HuH-7 (cell line): ENCODE data around the gene SP140L.
"Not testable (repeated sequence)": the region's sequence is repeated elsewhere in the genome, so short reads cannot be mapped to it uniquely, and the experiment has no call there.

Source experiments
- DNase-seq: peaks from one replicate; pipeline ENCODE4 v3.0.0; 2011; ENCODE audit warnings: low spot score

SP140L gene

GRCh38 chr2:230362030-230362691 lies 35.2 kb downstream of the SP140L start:
- no peak for DNase-seq

- no peak for DNase-seq
These were observed 55.1 kb downstream of the SP140L start for GRCh38 chr2:230382108-230382507.

DNA sequence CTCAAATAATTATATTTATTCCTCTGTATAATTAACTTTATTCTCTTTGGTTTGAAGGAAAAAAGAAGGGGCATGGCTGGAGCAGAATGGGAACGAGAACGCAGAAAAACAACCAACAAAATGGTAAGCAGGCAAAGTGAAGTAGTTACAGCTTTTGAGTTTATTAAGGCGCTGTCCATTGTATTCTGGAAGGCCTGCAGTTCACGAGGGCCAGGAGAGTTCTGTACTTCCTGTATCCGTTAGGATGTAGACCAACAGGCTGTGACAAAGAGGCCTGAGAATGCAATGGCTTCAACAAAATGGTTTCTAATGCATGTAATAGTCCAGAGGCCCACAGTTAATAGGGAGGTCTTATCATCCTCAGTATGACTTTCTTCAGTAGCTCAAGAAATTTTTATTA lies 56.5 kb downstream of the SP140L start:
- DNase-seq, result no peak

DNA sequence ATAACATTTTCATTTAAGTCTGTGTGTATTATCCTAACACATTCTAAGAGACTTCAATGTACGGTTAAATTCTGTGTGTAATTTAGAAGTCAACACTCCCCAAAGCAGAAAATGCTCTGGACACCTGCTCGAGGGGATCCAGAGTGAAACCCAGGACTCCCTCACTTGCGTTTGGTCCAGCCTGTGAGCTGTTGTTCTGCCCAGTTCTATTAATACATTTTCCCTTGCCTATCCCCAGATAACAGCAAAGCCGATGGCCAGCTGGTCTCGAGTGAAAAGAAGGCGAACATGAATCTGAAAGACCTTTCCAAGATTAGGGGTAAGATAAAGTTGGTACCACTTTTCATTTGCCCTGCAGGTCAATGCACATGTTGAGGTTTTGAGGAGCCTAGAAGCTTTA lies 58.0 kb downstream of the SP140L start:
- no peak for DNase-seq

DNA sequence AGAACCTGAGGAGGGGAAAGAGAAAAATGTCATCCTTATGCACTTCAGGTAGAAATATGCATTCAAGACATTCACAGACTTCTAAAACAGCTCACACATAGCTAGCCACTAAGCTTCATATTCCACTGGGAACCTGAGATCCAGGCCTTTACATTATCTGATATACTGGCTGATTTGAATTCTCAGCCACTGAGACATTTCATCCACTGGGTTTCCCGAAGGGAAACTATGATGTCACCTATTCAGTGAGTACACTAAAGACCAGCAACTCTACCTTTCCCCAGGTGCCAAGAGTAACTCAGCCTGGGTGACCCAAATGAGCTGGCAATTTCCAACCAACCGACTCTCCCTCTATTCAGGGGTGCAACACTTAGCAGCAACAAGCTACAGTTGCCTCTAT lies 67.3 kb downstream of the SP140L start:
- no peak for DNase-seq

GRCh38 chr2:230398698-230399097 lies 71.7 kb downstream of the SP140L start:
- not testable (repeated sequence) for DNase-seq

- DNase-seq, result no peak
These were observed 73.0 kb downstream of the SP140L start for GRCh38 chr2:230400041-230400440.

GRCh38 chr2:230400454-230400853 lies 73.5 kb downstream of the SP140L start:
- no peak for DNase-seq

DNA sequence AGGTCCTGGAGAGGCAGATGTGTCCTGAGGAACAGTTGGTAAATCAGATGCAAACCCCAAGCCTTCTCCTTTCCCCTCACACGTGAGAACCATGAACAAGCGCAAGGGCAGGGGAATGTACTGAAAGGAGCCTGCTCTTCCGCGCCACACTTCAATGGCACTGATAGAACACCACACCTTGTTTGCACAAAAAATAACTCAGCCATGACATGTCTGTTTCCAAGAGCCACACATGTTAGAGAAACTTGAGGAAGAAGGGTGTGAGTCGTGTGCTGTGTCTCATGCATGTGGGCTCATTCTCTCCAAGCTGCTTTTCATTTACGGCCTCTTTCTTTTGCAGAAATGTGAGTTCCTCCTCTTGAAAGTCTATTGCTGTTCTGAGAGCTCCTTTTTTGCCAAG lies 74.0 kb downstream of the SP140L start:
- DNase-seq, result not testable (repeated sequence)

DNA sequence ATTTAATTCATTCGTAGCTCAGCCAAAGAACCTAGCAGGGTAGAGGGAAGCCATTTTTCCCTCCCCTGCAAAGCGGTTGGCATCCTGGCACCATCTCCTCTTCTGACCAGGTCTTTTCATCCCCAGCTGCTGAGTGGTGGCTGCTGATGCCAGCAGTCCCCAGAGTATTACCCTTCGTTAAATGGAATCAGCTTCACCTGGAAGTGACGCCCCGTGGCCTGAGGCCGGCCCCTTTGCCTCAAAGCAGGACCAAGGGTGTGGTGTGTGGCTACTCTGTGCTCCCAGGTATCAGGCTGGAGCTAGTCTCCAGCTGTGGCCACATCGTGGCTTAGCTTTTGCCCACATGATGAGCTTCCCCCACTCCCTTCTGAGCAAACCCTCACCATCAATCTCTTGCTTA lies 76.8 kb downstream of the SP140L start:
- no peak for DNase-seq

DNA sequence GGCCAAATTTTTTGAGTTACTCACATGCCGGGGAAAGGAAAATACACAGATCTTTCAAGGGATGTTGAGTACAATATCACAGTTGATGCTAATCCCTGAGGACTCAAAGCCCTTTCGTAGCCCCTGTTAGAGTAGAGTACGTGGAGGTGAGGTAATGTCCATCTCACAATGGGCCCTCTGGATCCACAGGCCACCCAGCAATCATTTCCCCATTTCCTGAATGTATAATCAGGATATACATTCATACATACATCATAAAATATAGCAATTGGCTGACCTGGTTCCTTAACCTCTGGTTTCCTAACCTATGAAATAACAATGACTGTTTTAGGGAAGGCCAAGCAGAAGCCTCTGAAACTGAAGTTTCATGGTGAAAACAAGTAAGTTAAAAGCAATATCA lies 78.8 kb downstream of the SP140L start:
- DNase-seq, result no peak

GRCh38 chr2:230408244-230408842 lies 81.3 kb downstream of the SP140L start:
- no peak for DNase-seq

DNA sequence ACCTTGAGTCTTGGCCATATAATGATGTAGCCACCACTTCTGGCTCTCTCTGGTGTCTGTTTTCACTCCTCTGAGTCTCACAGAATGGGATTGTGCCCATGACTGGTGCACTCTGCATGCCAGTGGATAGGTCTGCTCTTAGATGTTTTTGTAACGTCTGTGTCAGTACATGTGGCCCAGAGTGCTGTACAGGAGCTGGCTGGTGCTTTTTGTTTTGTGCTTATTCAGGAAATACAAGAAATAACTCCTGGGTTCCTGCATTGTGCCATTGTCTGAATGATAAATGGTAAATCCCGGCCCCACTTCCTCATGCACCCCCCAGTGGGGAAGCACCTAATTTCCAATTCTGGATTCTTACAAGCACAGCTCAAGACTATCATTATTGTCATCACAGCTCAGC lies 82.3 kb downstream of the SP140L start:
- not testable (repeated sequence) for DNase-seq

GRCh38 chr2:230410263-230410662 lies 83.3 kb downstream of the SP140L start:
- no peak for DNase-seq

DNA sequence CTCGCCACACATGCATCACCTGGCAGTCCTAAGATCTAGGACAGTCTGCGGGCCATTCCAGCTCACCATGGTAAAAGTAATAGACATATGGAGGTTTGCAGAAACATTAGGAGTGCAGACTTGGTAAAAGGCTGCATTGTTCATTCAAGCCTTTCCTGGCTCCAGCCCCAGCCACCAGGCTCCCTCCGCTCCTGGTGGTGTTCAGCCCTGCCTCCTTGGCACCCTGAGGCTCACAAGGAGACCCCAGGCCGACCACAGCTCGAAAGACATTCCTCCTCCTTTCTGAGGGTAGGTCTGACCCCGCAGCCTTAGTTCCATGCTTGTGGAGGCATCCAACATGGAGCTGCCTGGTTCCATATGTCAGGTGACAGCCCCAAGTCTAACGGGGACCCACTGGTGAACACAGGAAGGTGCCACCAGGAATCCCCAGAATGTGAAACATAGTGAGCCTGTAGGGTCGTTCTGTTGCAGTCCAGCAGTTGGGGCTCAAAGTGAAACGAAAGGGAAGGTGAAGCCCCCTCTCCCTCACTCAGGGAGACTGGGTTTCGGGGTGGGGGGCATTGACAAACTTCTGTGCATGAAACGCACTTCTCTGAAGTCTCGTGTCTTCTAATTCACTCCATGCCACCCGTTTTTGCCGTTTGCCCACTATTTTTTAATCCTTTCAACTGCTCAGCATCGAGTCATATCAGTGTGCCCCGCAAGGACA lies 84.0 kb downstream of the SP140L start:
- no peak for DNase-seq

- peak; percentile 63 for DNase-seq
These were observed 84.8 kb downstream of the SP140L start for GRCh38 chr2:230411570-230412370.

DNA sequence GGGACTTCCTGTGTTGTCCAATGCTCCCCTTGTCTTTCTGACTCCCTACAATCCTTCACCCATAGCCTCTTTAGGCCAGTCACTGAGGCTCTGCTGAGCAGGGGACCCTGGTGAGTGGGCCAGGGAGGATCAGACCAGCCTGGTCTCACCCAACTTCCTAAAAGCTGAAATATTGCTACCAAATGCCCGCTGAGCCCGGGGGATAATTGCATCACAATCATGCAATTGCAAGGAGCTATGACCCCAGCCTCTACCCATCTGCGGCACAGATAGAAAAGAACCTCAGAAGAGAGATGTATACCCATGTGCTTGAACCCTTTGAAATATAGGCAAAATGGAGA lies 85.3 kb downstream of the SP140L start:
- DNase-seq, result no peak

GRCh38 chr2:230412846-230413245 lies 85.9 kb downstream of the SP140L start:
- DNase-seq, result no peak

DNA sequence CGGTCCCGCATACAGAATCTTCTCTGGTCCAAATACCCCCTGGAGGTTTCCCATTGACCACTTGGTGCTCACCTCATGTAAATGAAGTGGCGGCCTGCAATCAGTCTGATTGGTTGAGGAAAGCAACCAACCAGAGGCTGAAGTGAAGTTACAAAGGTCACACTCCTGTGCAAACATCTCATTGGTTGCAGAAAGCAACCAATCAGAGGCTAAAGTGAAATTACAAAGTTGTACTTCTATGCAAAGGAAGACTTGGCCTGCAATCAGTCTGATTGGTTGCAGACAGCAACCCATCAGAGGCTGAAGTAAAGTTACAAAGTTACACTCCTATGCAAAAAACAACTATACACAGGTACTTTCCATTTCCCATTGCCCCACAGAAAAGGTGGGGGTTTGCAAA lies 86.5 kb downstream of the SP140L start:
- no peak for DNase-seq

GRCh38 chr2:230414302-230414701 lies 87.3 kb downstream of the SP140L start:
- no peak for DNase-seq

GRCh38 chr2:230416061-230416721 lies 89.2 kb downstream of the SP140L start, which contains the start of gene SP100:
TSS of gene SP100 (plus strand) at chr2:230416201. CDS start at chr2:230416297, 96 bp downstream.
- no peak for DNase-seq

DNA sequence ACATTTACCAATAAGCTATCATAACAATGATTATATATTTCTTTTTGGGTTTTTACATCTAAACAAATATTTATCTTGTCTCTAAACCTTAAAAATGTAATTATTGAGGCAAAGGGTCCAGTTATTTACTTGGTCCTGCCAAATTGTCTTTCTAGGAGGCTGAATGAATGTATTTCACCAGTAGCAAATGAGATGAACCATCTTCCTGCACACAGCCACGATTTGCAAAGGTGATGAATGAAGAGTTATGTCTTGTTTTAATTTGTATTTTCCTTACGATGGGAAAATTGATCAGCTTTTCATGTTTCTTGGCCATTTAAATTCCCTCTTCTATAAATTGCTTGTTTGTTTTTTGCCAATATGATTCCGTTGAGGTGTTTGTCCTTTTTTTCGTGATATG lies 90.4 kb downstream of the SP140L start:
- DNase-seq, result no peak
